Renal cortex interstitium (tissue), 11 donors: ENCODE data around the gene MYO18A. TPM values are rescaled to one million over a fixed set of nuclear protein-coding genes. Genes with fewer than 3 reads are reported as not detected.

Experiments used
- DNase-seq, 11 donors: peaks; one replicate each; pipeline ENCODE4 v3.0.0-alpha.2; 2013; ENCODE audit warnings: low read depth in 9 of 11, low spot score in 4 of 11; ENCODE audit errors: extremely low read depth in 1 of 11
- polyA plus RNA-seq, 3 donors: library from polyadenylated mRNA; unstranded; fragments of 120-200 nt; gene quantifications; one replicate each; pipeline ENCODE4 v1.2.1, GENCODE V29; 2013; ENCODE audit not compliant: insufficient read length in 3 of 3

The MYO18A gene
- polyA plus RNA-seq, 3 donors = 34.6 to 47.9 (median 44.4) TPM

GRCh38 chr17:29116804-29117753, 63.1 kb downstream of the MYO18A start:
- DNase-seq = peak in 4 of 11 donors; percentile 25 to 53 (median 45)

- DNase-seq = no peak
Measured at GRCh38 chr17:29115961-29116803, 64.0 kb downstream of the MYO18A start.

- DNase-seq = no peak
Measured at GRCh38 chr17:29115435-29115834, 64.8 kb downstream of the MYO18A start.

GRCh38 chr17:29114141-29114540, 66.1 kb downstream of the MYO18A start:
- DNase-seq = no peak

GRCh38 chr17:29113334-29113733, 66.9 kb downstream of the MYO18A start:
- no peak for DNase-seq

- DNase-seq = no peak
Measured at GRCh38 chr17:29112771-29113295, 67.4 kb downstream of the MYO18A start.

GRCh38 chr17:29111816-29112499, 68.2 kb downstream of the MYO18A start:
- DNase-seq = peak in 9 of 11 donors; percentile 38 to 61 (median 52)

- no peak for DNase-seq
Measured at GRCh38 chr17:29110372-29110757, 69.8 kb downstream of the MYO18A start.

- DNase-seq = no peak
Measured at GRCh38 chr17:29109477-29110371, 70.5 kb downstream of the MYO18A start.

GRCh38 chr17:29108823-29109476, 71.2 kb downstream of the MYO18A start:
- no peak for DNase-seq

GRCh38 chr17:29107933-29108822, 72.0 kb downstream of the MYO18A start:
- DNase-seq = no peak

- no peak for DNase-seq
Measured at GRCh38 chr17:29107084-29107483, 73.1 kb downstream of the MYO18A start.

GRCh38 chr17:29103341-29103740, 76.9 kb downstream of the MYO18A start:
- no peak for DNase-seq

- DNase-seq = no peak
Measured at GRCh38 chr17:29102741-29103181, 77.4 kb downstream of the MYO18A start.

- DNase-seq = no peak
Measured at GRCh38 chr17:29102046-29102445, 78.2 kb downstream of the MYO18A start.

GRCh38 chr17:29100296-29100695, 79.9 kb downstream of the MYO18A start:
- DNase-seq = no peak

- no peak for DNase-seq
Measured at GRCh38 chr17:29099527-29099926, 80.7 kb downstream of the MYO18A start.
